Uterus (tissue), 4 donors: Measurements from ENCODE around the gene VAV3. TPM values are rescaled to one million over a fixed set of nuclear protein-coding genes. Genes with fewer than 3 reads are reported as not detected.

Experiments used
- DNase-seq, 2 donors: peaks; one replicate each; pipeline ENCODE4 v3.0.0-alpha.2; 2019 to 2020
- H3K27ac ChIP-seq, 2 donors: fragments of 200-600 bp; sonication (generic); 1 replicate in 1 of 2; 2 replicates in 1 of 2; pipeline ENCODE4 v1.5.1; 2016 to 2018
- H3K27me3 ChIP-seq, 2 donors: fragments of 200-600 bp; sonication (generic); one replicate each; pipeline ENCODE4 v1.5.1; 2018 to 2019; ENCODE audit warnings: control low read depth in 1 of 2
- H3K36me3 ChIP-seq, 2 donors: fragments of 200-600 bp; sonication (generic); one replicate each; pipeline ENCODE4 v1.5.1; 2019; ENCODE audit warnings: control low read depth in 1 of 2
- H3K4me1 ChIP-seq, 2 donors: fragments of 200-600 bp; sonication (generic); one replicate each; pipeline ENCODE4 v1.5.1; 2018 to 2019; ENCODE audit warnings: control low read depth in 1 of 2
- H3K4me3 ChIP-seq, 2 donors: fragments of 200-600 bp; sonication (generic); 1 replicate in 1 of 2; 2 replicates in 1 of 2; pipeline ENCODE4 v1.5.1; 2018 to 2019; ENCODE audit warnings: mild to moderate bottlenecking in 1 of 2
- H3K9me3 ChIP-seq, 2 donors: fragments of 200-600 bp; sonication (generic); one replicate each; pipeline ENCODE4 v1.5.1; 2019; ENCODE audit warnings: control low read depth in 1 of 2
- CTCF ChIP-seq, 4 experiments: fragments of 200-600 bp in 2 of 4; fragments of 450-650 bp in 2 of 4; sonication (generic) in 2 of 4; IDR thresholded peaks; one replicate each; pipeline ENCODE4 v1.5.1; 2016 to 2019; ENCODE audit warnings: antibody characterized with exemption in 4 of 4, mild to moderate bottlenecking in 2 of 4, moderate library complexity in 1 of 4
- POLR2A ChIP-seq, 2 donors: fragments of 450-650 bp; IDR thresholded peaks; one replicate each; pipeline ENCODE4 v1.6.1; 2016; ENCODE audit warnings: antibody characterized with exemption in 2 of 2, mild to moderate bottlenecking in 1 of 2, moderate library complexity in 1 of 2
- intact Hi-C: fragments of 100-400 bp; cut with DNase I; formaldehyde crosslinking; loops from one replicate; pipeline ENCODE4 v1.15.1; 2023; ENCODE audit warnings: low total_unique reads
- total RNA-seq, 4 donors: library from RNA; depleted of rRNA in 3 of 4; stranded (reverse); fragments of >200 nt in 3 of 4; gene quantifications; one replicate each; pipeline versions ENCODE4 v1.1.0 to v1.2.4, GENCODE V29; 2014 to 2023
- donor health status: DM: yes; HTN: yes; CAD: no.

The VAV3 gene
- total RNA-seq, 4 donors from 2014 or later: 0.88 to 22.5 (median 8.6) TPM

GRCh38 chr1:107557095-107557494, 407.9 kb downstream of the VAV3 start:
- no peak for TF ChIP-seq POLR2A (IDR thresholded peaks at IDR 0.05)
- no peak for TF ChIP-seq CTCF (IDR thresholded peaks at IDR 0.05)
- DNase-seq: no peak
- H3K9me3 ChIP-seq: no peaks in the 10 kb centered on the region
- no peak overlapping the region for H3K27ac ChIP-seq
- H3K27me3 ChIP-seq: no peaks in the 10 kb centered on the region
- no peaks in the 10 kb centered on the region for H3K36me3 ChIP-seq
- H3K4me3 ChIP-seq: no peak overlapping the region
- no peaks in the 10 kb centered on the region for H3K4me1 ChIP-seq
- intact Hi-C loops: no loop called here

GRCh38 chr1:107555578-107555977, 409.4 kb downstream of the VAV3 start:
- TF ChIP-seq POLR2A (IDR thresholded peaks at IDR 0.05) (no peak), CTCF (IDR thresholded peaks at IDR 0.05) (no peak)
- H3K4me3 ChIP-seq: no peak overlapping the region
- H3K27ac ChIP-seq: no peak overlapping the region
- no peak for DNase-seq
- H3K4me1 ChIP-seq: no peaks in the 10 kb centered on the region
- H3K27me3 ChIP-seq: no peaks in the 10 kb centered on the region
- intact Hi-C loops: no loop called here
- H3K36me3 ChIP-seq: no peaks in the 10 kb centered on the region
- H3K9me3 ChIP-seq: no peaks in the 10 kb centered on the region

- Histone ChIP-seq H3K4me3 (no peak overlapping the region), H3K27me3 (no peaks in the 10 kb centered on the region), H3K27ac (no peak overlapping the region), H3K9me3 (no peaks in the 10 kb centered on the region), H3K36me3 (no peaks in the 10 kb centered on the region), H3K4me1 (no peaks in the 10 kb centered on the region)
- no peak for DNase-seq
- TF ChIP-seq CTCF (IDR thresholded peaks at IDR 0.05) (no peak), POLR2A (IDR thresholded peaks at IDR 0.05) (no peak)
- intact Hi-C loops: no loop called here
Measured at GRCh38 chr1:107552781-107553180, 412.2 kb downstream of the VAV3 start.

- no peaks in the 10 kb centered on the region for H3K9me3 ChIP-seq
- no peak overlapping the region for H3K4me3 ChIP-seq
- no peak for DNase-seq
- TF ChIP-seq CTCF (IDR thresholded peaks at IDR 0.05) (no peak), POLR2A (IDR thresholded peaks at IDR 0.05) (no peak)
- no peaks in the 10 kb centered on the region for H3K36me3 ChIP-seq
- H3K27ac ChIP-seq: no peak overlapping the region
- no peaks in the 10 kb centered on the region for H3K4me1 ChIP-seq
- no peaks in the 10 kb centered on the region for H3K27me3 ChIP-seq
- intact Hi-C loops: no loop called here
Measured at GRCh38 chr1:107551456-107551855, 413.5 kb downstream of the VAV3 start.

GRCh38 chr1:107550358-107550757, 414.6 kb downstream of the VAV3 start:
- intact Hi-C loops: no loop called here
- Histone ChIP-seq H3K4me3 (no peak overlapping the region), H3K27me3 (no peaks in the 10 kb centered on the region), H3K9me3 (no peaks in the 10 kb centered on the region), H3K36me3 (no peaks in the 10 kb centered on the region), H3K4me1 (no peaks in the 10 kb centered on the region), H3K27ac (no peak overlapping the region)
- TF ChIP-seq CTCF (IDR thresholded peaks at IDR 0.05) (no peak), POLR2A (IDR thresholded peaks at IDR 0.05) (no peak)
- no peak for DNase-seq
